Liver (tissue), 9 donors: ENCODE measurements around the gene SMCO1. TPM values are rescaled to one million over a fixed set of nuclear protein-coding genes. Genes with fewer than 3 reads are reported as not detected.

Source experiments
- DNase-seq: peaks from one replicate; pipeline ENCODE4 v3.0.0-alpha.2; 2017; ENCODE audit warnings: low spot score
- H3K27ac ChIP-seq, 2 donors: one replicate each; pipeline ENCODE4 v1.7.0; 2013; ENCODE audit warnings: inconsistent platforms in 2 of 2, low read length in 2 of 2, control low read depth in 1 of 2, low read depth in 1 of 2, mild to moderate bottlenecking in 1 of 2
- H3K27me3 ChIP-seq, 4 donors: one replicate each; pipeline versions ENCODE4 v1.6.1 to v1.7.0; 2013; ENCODE audit warnings: low read length in 3 of 4, inconsistent platforms in 1 of 4, mild to moderate bottlenecking in 1 of 4, moderate library complexity in 1 of 4; ENCODE audit not compliant: control insufficient read depth in 4 of 4, insufficient read depth in 4 of 4
- H3K36me3 ChIP-seq, 4 donors: one replicate each; pipeline versions ENCODE4 v1.6.1 to v1.7.0; 2013; ENCODE audit warnings: low read length in 3 of 4, mild to moderate bottlenecking in 3 of 4, low read depth in 1 of 4, moderate library complexity in 1 of 4; ENCODE audit not compliant: control insufficient read depth in 4 of 4, insufficient read depth in 3 of 4
- H3K4me1 ChIP-seq, 4 donors: one replicate each; pipeline versions ENCODE4 v1.6.1 to v1.7.0; 2013; ENCODE audit warnings: low read length in 3 of 4, mild to moderate bottlenecking in 3 of 4, moderate library complexity in 1 of 4; ENCODE audit not compliant: control insufficient read depth in 4 of 4, insufficient read depth in 4 of 4
- H3K4me3 ChIP-seq, 3 donors: one replicate each; pipeline versions ENCODE4 v1.6.1 to v1.7.0; 2013; ENCODE audit warnings: low read length in 3 of 3, control low read depth in 1 of 3, low read depth in 1 of 3, mild to moderate bottlenecking in 1 of 3
- H3K9ac ChIP-seq, 2 donors: one replicate each; pipeline ENCODE4 v1.7.0; 2013; ENCODE audit warnings: low read length in 2 of 2, mild to moderate bottlenecking in 2 of 2, moderate library complexity in 2 of 2, control low read depth in 1 of 2, low read depth in 1 of 2
- H3K9me3 ChIP-seq, 4 donors: one replicate each; pipeline versions ENCODE4 v1.6.1 to v1.7.0; 2013; ENCODE audit warnings: low read length in 3 of 4; ENCODE audit not compliant: control insufficient read depth in 4 of 4
- ATF3 ChIP-seq: IDR thresholded peaks from 2 replicates; pipeline ENCODE4 v1.6.1; 2016; ENCODE audit warnings: antibody characterized with exemption
- CTCF ChIP-seq: fragments of 150-350 bp; IDR thresholded peaks from 2 replicates; pipeline ENCODE4 v1.5.1; 2017; ENCODE audit warnings: improper control_type of control experiment, low read depth, low read length; ENCODE audit not compliant: missing input control
- EGR1 ChIP-seq, 2 donors: IDR thresholded peaks; 2 replicates each; pipeline ENCODE4 v1.6.1; 2016 to 2018; ENCODE audit warnings: antibody characterized with exemption in 2 of 2, low read depth in 2 of 2
- FOXA2 ChIP-seq: IDR thresholded peaks from 2 replicates; pipeline ENCODE4 v1.6.1; 2016; ENCODE audit warnings: antibody characterized with exemption
- HNF4A ChIP-seq, 2 donors: conservative IDR thresholded peaks; 2 replicates each; pipeline ENCODE4 v1.6.1; 2016; ENCODE audit warnings: antibody characterized with exemption in 2 of 2, mild to moderate bottlenecking in 2 of 2
- HNF4G ChIP-seq: IDR thresholded peaks from 2 replicates; pipeline ENCODE4 v1.6.1; 2016; ENCODE audit warnings: antibody characterized with exemption
- MAX ChIP-seq: IDR thresholded peaks from 2 replicates; pipeline ENCODE4 v1.6.1; 2016; ENCODE audit warnings: antibody characterized with exemption
- NR2F2 ChIP-seq: IDR thresholded peaks from 2 replicates; pipeline ENCODE4 v1.6.1; 2016; ENCODE audit warnings: antibody characterized with exemption
- RAD21 ChIP-seq, 2 donors: IDR thresholded peaks; 2 replicates each; pipeline ENCODE4 v1.6.1; 2016; ENCODE audit warnings: antibody characterized with exemption in 2 of 2, mild to moderate bottlenecking in 2 of 2
- REST ChIP-seq: IDR thresholded peaks from 2 replicates; pipeline ENCODE4 v1.6.1; 2016; ENCODE audit warnings: antibody characterized with exemption, mild to moderate bottlenecking
- YY1 ChIP-seq: IDR thresholded peaks from 2 replicates; pipeline ENCODE4 v1.6.1; 2016; ENCODE audit warnings: antibody characterized with exemption, mild to moderate bottlenecking
- ZBTB33 ChIP-seq: IDR thresholded peaks from 2 replicates; pipeline ENCODE4 v1.6.1; 2016; ENCODE audit warnings: antibody characterized with exemption
- WGBS: extraction: QIAGEN DNeasy Blood & Tissue Kit; methylation state at CpG from one replicate; pipeline ENCODE4 v1.1.7; 2013; 5-methylcytosine and 5-hydroxymethylcytosine counted together
- polyA plus RNA-seq, 2 donors: library from polyadenylated mRNA; stranded (reverse) in 1 of 2; unstranded in 1 of 2; fragments of 200-250 nt in 1 of 2; fragments of >200 nt in 1 of 2; fragmentation: Nextera tagmentation in 1 of 2; extraction: Ambion mirVana in 1 of 2; gene quantifications; one replicate each; pipeline versions ENCODE4 v1.2.1 to v1.2.3, GENCODE V29; 2013 to 2015
- total RNA-seq, 2 donors: library from RNA; depleted of rRNA; stranded (reverse); fragments of >200 nt; gene quantifications; one replicate each; pipeline ENCODE4 v1.2.3, GENCODE V29; 2014
- donor health status: healthy.
- donor health status: healthy.
- donor health status: healthy.
- donor health status: healthy.
- donor health status: healthy.

SMCO1 gene
- total and polyA plus RNA-seq, 4 donors: 0.05 TPM; not detected in 3

GRCh38 chr3:196541684-196542445 is 26.7 kb upstream of the SMCO1 start:
- H3K4me3 ChIP-seq: no peak overlapping the region
- no peak overlapping the region for H3K27ac ChIP-seq
- H3K36me3 ChIP-seq: no peaks in the 10 kb centered on the region
- no peaks in the 10 kb centered on the region for H3K9me3 ChIP-seq
- H3K9ac ChIP-seq: no peak overlapping the region
- H3K4me1 ChIP-seq: peaks cover 2 to 6% (median 6%) of the 10 kb centered on the region in 4 donors
- DNase-seq: no peak
- no peaks in the 10 kb centered on the region for H3K27me3 ChIP-seq
- WGBS: 90% methylated on average over 6 of the region's 6 CpGs
- TF ChIP-seq NR2F2: no peak

- Histone ChIP-seq H3K27me3 (no peaks in the 10 kb centered on the region), H3K9me3 (no peaks in the 10 kb centered on the region), H3K9ac (no peak overlapping the region), H3K4me3 (no peak overlapping the region), H3K4me1 (no peaks in the 10 kb centered on the region), H3K36me3 (no peaks in the 10 kb centered on the region), H3K27ac (no peak overlapping the region)
- 37% methylated on average over 18 of the region's 18 CpGs for WGBS
- TF ChIP-seq ATF3: no peak
- no peak for TF ChIP-seq MAX
- no peak for TF ChIP-seq HNF4A (conservative IDR thresholded peaks at IDR 0.05)
- no peak for TF ChIP-seq HNF4G
- peak; percentile 72 for TF ChIP-seq CTCF
- TF ChIP-seq RAD21 (IDR thresholded peaks at IDR 0.05): peak; percentile 72 to 76
- no peak for TF ChIP-seq ZBTB33
- peak; percentile 68 for DNase-seq
Measured at GRCh38 chr3:196537319-196537984, 22.3 kb upstream of the SMCO1 start.

GRCh38 chr3:196533260-196533681 is 18.1 kb upstream of the SMCO1 start:
- Histone ChIP-seq H3K36me3 (no peaks in the 10 kb centered on the region), H3K9me3 (peaks cover 0 to 3% (median under 1%) of the 10 kb centered on the region in 4 donors), H3K9ac (no peak overlapping the region), H3K4me3 (no peak overlapping the region), H3K27me3 (no peaks in the 10 kb centered on the region), H3K27ac (no peak overlapping the region), H3K4me1 (peaks cover 0 to 5% (median under 1%) of the 10 kb centered on the region in 4 donors)
- no peak for DNase-seq
- WGBS: 60% methylated on average over 14 of the region's 14 CpGs
- no peak for TF ChIP-seq CTCF
- no peak for TF ChIP-seq ATF3
- no peak for TF ChIP-seq NR2F2
- TF ChIP-seq MAX: no peak
- TF ChIP-seq HNF4G: no peak
- TF ChIP-seq FOXA2: no peak
- TF ChIP-seq YY1: no peak
- no peak for TF ChIP-seq REST
- TF ChIP-seq EGR1 (IDR thresholded peaks at IDR 0.05; ENCODE audit: low read depth in 2 of 2): no peak
